Mesenchymal stem cell (in vitro differentiated cells and primary cell): ENCODE data around the gene ARMC2.

Experiments used
- DNase-seq: peaks from one replicate; pipeline ENCODE4 v3.0.0-alpha.2; 2013
- H2AFZ ChIP-seq: one replicate; pipeline ENCODE4 v1.6.1; 2013; ENCODE audit warnings: low read depth, mild to moderate bottlenecking, control low read depth, inconsistent platforms, low read length, moderate library complexity
- H2AK5ac ChIP-seq: 2 replicates; pipeline ENCODE4 v1.6.1; 2013; ENCODE audit warnings: low read length, moderate library complexity, mild to moderate bottlenecking, inconsistent platforms; ENCODE audit not compliant: severe bottlenecking
- H2BK120ac ChIP-seq: one replicate; pipeline ENCODE4 v1.6.1; 2013; ENCODE audit warnings: low read depth, mild to moderate bottlenecking, inconsistent platforms, low read length, moderate library complexity
- H2BK12ac ChIP-seq, 2 experiments: one replicate each; pipeline ENCODE4 v1.6.1; 2013; ENCODE audit warnings: inconsistent platforms in 2 of 2, low read length in 2 of 2, mild to moderate bottlenecking in 2 of 2, moderate library complexity in 2 of 2, control low read depth in 1 of 2
- H2BK15ac ChIP-seq: one replicate; pipeline ENCODE4 v1.6.1; 2013; ENCODE audit warnings: mild to moderate bottlenecking, low read depth, inconsistent platforms; ENCODE audit not compliant: poor library complexity, severe bottlenecking
- H2BK5ac ChIP-seq: 2 replicates; pipeline ENCODE4 v1.6.1; 2013; ENCODE audit warnings: low read depth, mild to moderate bottlenecking, low read length, control low read depth, inconsistent platforms; ENCODE audit not compliant: poor library complexity, severe bottlenecking
- H3K14ac ChIP-seq, 2 experiments: one replicate each; pipeline ENCODE4 v1.6.1; 2013; ENCODE audit warnings: inconsistent platforms in 2 of 2, low read length in 2 of 2, control low read depth in 1 of 2, mild to moderate bottlenecking in 1 of 2, moderate library complexity in 1 of 2
- H3K18ac ChIP-seq, 2 experiments: one replicate each; pipeline ENCODE4 v1.6.1; 2013; ENCODE audit warnings: inconsistent platforms in 2 of 2, low read length in 2 of 2, control low read depth in 1 of 2, low read depth in 1 of 2, mild to moderate bottlenecking in 1 of 2
- H3K23ac ChIP-seq, 2 experiments: one replicate each; pipeline ENCODE4 v1.6.1; 2013; ENCODE audit warnings: inconsistent platforms in 2 of 2, low read length in 2 of 2, mild to moderate bottlenecking in 2 of 2, moderate library complexity in 2 of 2, control low read depth in 1 of 2
- H3K27ac ChIP-seq: 2 replicates; pipeline ENCODE4 v1.5.1; 2013; ENCODE audit warnings: mild to moderate bottlenecking, moderate library complexity, low read length, control low read depth, inconsistent platforms; ENCODE audit not compliant: poor library complexity, severe bottlenecking
- H3K27me3 ChIP-seq, 2 experiments: 2 replicates each; pipeline versions ENCODE4 v1.6.1 to v1.7.0; 2013; ENCODE audit warnings: low read length in 2 of 2, mild to moderate bottlenecking in 2 of 2, moderate library complexity in 2 of 2, control low read depth in 1 of 2, inconsistent platforms in 1 of 2; ENCODE audit not compliant: control insufficient read depth in 1 of 2, insufficient read depth in 1 of 2
- H3K36me3 ChIP-seq, 2 experiments: 2 replicates each; pipeline versions ENCODE4 v1.6.1 to v1.7.0; 2013; ENCODE audit warnings: low read length in 2 of 2, control low read depth in 1 of 2, inconsistent platforms in 1 of 2, low read depth in 1 of 2, mild to moderate bottlenecking in 1 of 2; ENCODE audit not compliant: insufficient read depth in 2 of 2, control insufficient read depth in 1 of 2
- H3K4ac ChIP-seq, 2 experiments: one replicate each; pipeline ENCODE4 v1.6.1; 2013; ENCODE audit warnings: inconsistent platforms in 2 of 2, low read length in 2 of 2, mild to moderate bottlenecking in 2 of 2, moderate library complexity in 2 of 2, control low read depth in 1 of 2, low read depth in 1 of 2
- H3K4me1 ChIP-seq: 2 replicates; pipeline ENCODE4 v1.6.1; 2013; ENCODE audit warnings: low read depth, low read length, control low read depth; ENCODE audit not compliant: control insufficient read depth, insufficient read depth
- H3K4me2 ChIP-seq: 2 replicates; pipeline ENCODE4 v1.6.1; 2013; ENCODE audit warnings: low read length, mild to moderate bottlenecking, inconsistent platforms; ENCODE audit not compliant: poor library complexity, severe bottlenecking
- H3K4me3 ChIP-seq, 2 experiments: 2 replicates each; pipeline versions ENCODE4 v1.5.1 to v1.7.0; 2013; ENCODE audit warnings: low read length in 2 of 2, mild to moderate bottlenecking in 2 of 2, control low read depth in 1 of 2, low read depth in 1 of 2; ENCODE audit not compliant: insufficient read depth in 1 of 2
- H3K79me1 ChIP-seq: replicated peaks from 2 replicates; pipeline ENCODE4 v1.6.1; 2013; ENCODE audit warnings: mild to moderate bottlenecking, control low read depth, low read length, inconsistent platforms; ENCODE audit not compliant: poor library complexity, severe bottlenecking
- H3K9ac ChIP-seq: 2 replicates; pipeline ENCODE4 v1.7.0; 2013; ENCODE audit warnings: mild to moderate bottlenecking, low read length, moderate library complexity
- H3K9me3 ChIP-seq: 2 replicates; pipeline ENCODE4 v1.7.0; 2013; ENCODE audit warnings: mild to moderate bottlenecking, low read length; ENCODE audit not compliant: control insufficient read depth
- H4K8ac ChIP-seq: one replicate; pipeline ENCODE4 v1.6.1; 2013; ENCODE audit warnings: inconsistent platforms, mild to moderate bottlenecking, low read length, moderate library complexity
- H4K91ac ChIP-seq: one replicate; pipeline ENCODE4 v1.6.1; 2013; ENCODE audit warnings: mild to moderate bottlenecking, low read length, inconsistent platforms
- WGBS: methylation state at CpG from one replicate; pipeline ENCODE4 v1.1.7; 2013; ENCODE audit warnings: mixed read lengths; 5-methylcytosine and 5-hydroxymethylcytosine counted together

Gene ARMC2

GRCh38 chr6:108985301-108985700 is 137.1 kb downstream of the ARMC2 start:
- Histone ChIP-seq H2BK120ac (no peak overlapping the region), H2BK12ac (no peak overlapping the region), H3K27me3 (no peaks in the 10 kb centered on the region), H2BK5ac (no peak overlapping the region), H3K14ac (no peak overlapping the region), H3K18ac (no peak overlapping the region), H2AK5ac (no peak overlapping the region), H4K91ac (no peak overlapping the region), H3K4me1 (no peaks in the 10 kb centered on the region), H3K4me2 (no peak overlapping the region), H3K4ac (no peak overlapping the region), H3K23ac (no peak overlapping the region), H3K36me3 (peaks cover 18 to 50% of the 10 kb centered on the region in 2 experiments), H2BK15ac (no peak overlapping the region), H2AFZ (no peak overlapping the region), H3K9ac (no peak overlapping the region), H3K4me3 (no peak overlapping the region), H3K79me1 (peaks cover 2% of the 10 kb centered on the region), H3K27ac (no peak overlapping the region), H4K8ac (no peak overlapping the region), H3K9me3 (no peaks in the 10 kb centered on the region)
- DNase-seq = no peak

DNA sequence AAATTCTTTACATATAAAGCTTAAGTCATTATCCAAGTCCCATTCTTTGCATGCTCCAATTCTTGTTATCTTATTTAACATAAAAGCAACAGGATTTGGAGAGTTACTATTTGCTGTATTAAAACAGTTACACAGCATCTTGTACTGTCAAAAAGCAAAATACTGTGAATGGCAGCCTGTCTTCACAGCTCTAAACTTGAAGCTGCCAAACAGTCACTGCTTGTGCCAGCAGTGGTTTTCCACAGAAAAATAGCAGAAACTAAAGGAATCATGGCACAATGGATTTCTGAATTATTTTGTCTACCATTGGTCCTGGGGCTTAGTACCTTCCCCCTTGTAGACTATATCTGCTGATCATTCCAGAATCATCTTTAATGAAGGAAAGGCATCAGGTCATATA is 138.9 kb downstream of the ARMC2 start:
- Histone ChIP-seq H3K27ac (no peak overlapping the region), H3K4me2 (no peak overlapping the region), H4K8ac (no peak overlapping the region), H3K9ac (no peak overlapping the region), H2BK15ac (no peak overlapping the region), H2BK12ac (no peak overlapping the region), H4K91ac (no peak overlapping the region), H2AFZ (no peak overlapping the region), H3K4me3 (no peak overlapping the region), H3K9me3 (no peaks in the 10 kb centered on the region), H2BK120ac (no peak overlapping the region), H2AK5ac (no peak overlapping the region), H3K4me1 (no peaks in the 10 kb centered on the region), H3K4ac (no peak overlapping the region), H3K36me3 (peaks cover 22 to 68% of the 10 kb centered on the region in 2 experiments), H3K27me3 (no peaks in the 10 kb centered on the region), H3K14ac (no peak overlapping the region), H3K18ac (no peak overlapping the region), H2BK5ac (no peak overlapping the region), H3K79me1 (peaks cover 6% of the 10 kb centered on the region), H3K23ac (no peak overlapping the region)
- no peak for DNase-seq

GRCh38 chr6:108988296-108988695 is 140.1 kb downstream of the ARMC2 start:
- DNase-seq = no peak
- Histone ChIP-seq H3K9ac (no peak overlapping the region), H2AFZ (no peak overlapping the region), H3K27me3 (no peaks in the 10 kb centered on the region), H3K23ac (no peak overlapping the region), H2BK120ac (no peak overlapping the region), H4K91ac (no peak overlapping the region), H2BK12ac (no peak overlapping the region), H3K27ac (no peak overlapping the region), H3K4me2 (no peak overlapping the region), H3K4me3 (no peak overlapping the region), H4K8ac (no peak overlapping the region), H2BK5ac (no peak overlapping the region), H2AK5ac (no peak overlapping the region), H2BK15ac (no peak overlapping the region), H3K4me1 (no peaks in the 10 kb centered on the region), H3K14ac (no peak overlapping the region), H3K4ac (no peak overlapping the region), H3K36me3 (peaks cover 24 to 80% of the 10 kb centered on the region in 2 experiments), H3K79me1 (peaks cover 7% of the 10 kb centered on the region), H3K9me3 (no peaks in the 10 kb centered on the region), H3K18ac (no peak overlapping the region)
- 100% methylated on average over 1 of the region's 3 CpGs for WGBS

DNA sequence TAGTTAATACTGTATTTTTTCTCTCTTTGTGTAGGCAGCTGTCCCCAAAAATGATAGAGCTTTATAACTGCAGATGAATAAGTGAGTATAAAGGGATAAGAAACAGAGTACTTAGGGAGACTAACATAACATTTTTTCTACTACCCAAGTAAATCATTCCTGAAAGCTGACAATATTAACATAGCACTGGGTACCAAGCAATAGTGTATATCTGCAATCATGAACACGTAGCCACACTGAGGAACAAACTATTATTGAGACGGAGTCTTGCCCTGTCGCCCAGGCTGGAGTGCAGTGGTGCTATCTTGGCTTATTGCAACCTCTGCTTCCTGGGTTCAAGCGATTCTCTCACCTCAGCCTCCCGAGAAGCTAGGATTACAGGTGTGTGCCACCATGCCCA is 140.5 kb downstream of the ARMC2 start:
- no peak overlapping the region for H2AK5ac ChIP-seq
- H3K27ac ChIP-seq = no peak overlapping the region
- no peaks in the 10 kb centered on the region for H3K27me3 ChIP-seq

More for the DNA sequence above, 140.5 kb downstream of the ARMC2 start:
- Histone ChIP-seq H3K23ac (no peak overlapping the region), H4K91ac (no peak overlapping the region), H3K14ac (no peak overlapping the region), H3K4me1 (no peaks in the 10 kb centered on the region), H3K9ac (no peak overlapping the region), H3K9me3 (no peaks in the 10 kb centered on the region), H3K79me1 (peaks cover 7% of the 10 kb centered on the region), H3K18ac (no peak overlapping the region), H2BK5ac (no peak overlapping the region), H2BK120ac (no peak overlapping the region), H4K8ac (no peak overlapping the region), H2AFZ (no peak overlapping the region), H3K4me2 (no peak overlapping the region), H3K4ac (no peak overlapping the region), H2BK15ac (no peak overlapping the region), H2BK12ac (no peak overlapping the region), H3K4me3 (no peak overlapping the region), H3K36me3 (peaks cover 24 to 85% of the 10 kb centered on the region in 2 experiments)
- no peak for DNase-seq
- WGBS = 97% methylated on average over 5 of the region's 5 CpGs
